ENCODE data around the gene OCA2.

OCA2 gene

DNA sequence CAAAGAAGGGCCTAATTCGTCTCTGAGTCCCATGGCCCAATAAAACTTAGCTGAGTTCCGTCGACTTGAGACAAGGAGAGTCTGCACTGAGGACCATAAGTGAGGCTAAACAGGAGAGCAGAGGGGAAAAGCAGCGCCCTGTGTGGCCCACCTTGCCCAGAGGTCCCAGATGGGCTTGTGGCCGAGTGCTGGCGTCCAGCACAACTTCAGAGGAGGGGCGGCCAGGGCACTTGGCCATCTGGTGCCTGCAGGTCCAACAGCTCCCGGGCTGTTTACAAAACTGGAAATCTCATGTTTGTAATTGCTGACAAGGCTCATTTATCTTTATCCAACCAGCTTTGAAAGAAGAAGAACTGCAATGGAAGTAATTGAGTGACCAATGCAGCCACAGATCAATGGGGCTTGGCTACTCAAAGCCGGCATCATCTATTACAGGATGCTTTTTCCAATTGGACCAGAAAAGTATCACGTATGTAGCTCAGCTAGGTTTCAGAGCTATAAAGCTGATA, 306.3 kb downstream of the OCA2 start:
- TF ChIP-seq CTCF (IDR thresholded peaks at IDR 0.05; ENCODE audit: low read depth, low read length), result no peak
- DNase-seq (ENCODE audit: low read depth, low spot score), result no peak
- in situ Hi-C loops (cut with HindIII; ENCODE audit: low sequenced_read_pairs), result no loop called here
- H3K4me3 ChIP-seq (ENCODE audit: low read depth, low read length), result no peak overlapping the region

DNA sequence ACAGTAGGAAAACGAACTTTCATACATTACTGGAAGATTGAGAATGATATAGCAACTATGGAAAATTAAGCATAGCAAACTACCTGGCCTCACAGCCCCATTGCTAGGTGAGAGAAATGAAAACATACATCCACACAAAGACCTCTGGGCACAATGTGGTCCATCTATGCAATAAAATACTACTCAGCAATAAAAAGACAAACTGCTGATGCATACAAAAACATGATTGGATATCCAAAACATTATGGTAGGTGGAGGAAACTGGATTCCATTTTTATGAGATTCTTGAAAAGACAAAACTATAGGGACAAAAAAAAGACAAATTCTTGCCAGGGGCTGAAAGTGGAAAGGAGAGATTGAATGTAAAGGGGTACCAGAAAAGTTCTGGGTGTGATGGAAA, 308.8 kb downstream of the OCA2 start:
- in situ Hi-C loops (cut with HindIII; ENCODE audit: low sequenced_read_pairs), result no loop called here
- TF ChIP-seq CTCF (IDR thresholded peaks at IDR 0.05; ENCODE audit: low read depth, low read length), result no peak
- no peak overlapping the region for H3K4me3 ChIP-seq (ENCODE audit: low read depth, low read length)
- DNase-seq (ENCODE audit: low read depth, low spot score), result no peak

GRCh38 chr15:27787931-27788330, 311.2 kb downstream of the OCA2 start:
- no peak overlapping the region for H3K4me3 ChIP-seq (ENCODE audit: low read depth, low read length)
- TF ChIP-seq CTCF (IDR thresholded peaks at IDR 0.05; ENCODE audit: low read depth, low read length), result no peak
- in situ Hi-C loops (cut with HindIII; ENCODE audit: low sequenced_read_pairs), result no loop called here
- no peak for DNase-seq (ENCODE audit: low read depth, low spot score)

DNA sequence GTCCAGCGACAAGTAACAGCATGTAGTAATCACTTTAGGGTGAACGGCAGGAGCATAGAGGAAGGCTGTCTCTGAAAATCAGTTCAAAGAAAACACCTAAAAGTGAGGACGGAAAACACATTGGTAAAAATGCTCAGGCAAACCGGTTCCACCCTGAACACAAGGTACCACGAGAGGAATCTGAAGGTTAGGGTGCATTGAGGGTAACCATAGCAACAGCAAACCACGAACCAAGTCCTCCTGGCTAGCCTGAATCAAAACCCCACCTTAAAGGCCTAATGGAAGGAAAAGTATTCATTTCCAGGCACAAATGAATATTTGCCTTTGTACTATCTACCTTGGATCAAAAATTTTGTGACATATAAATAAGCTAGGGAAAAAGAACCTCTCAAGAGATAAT, 315.0 kb downstream of the OCA2 start:
- in situ Hi-C loops (cut with HindIII; ENCODE audit: low sequenced_read_pairs), result no loop called here
- no peak overlapping the region for H3K4me3 ChIP-seq (ENCODE audit: low read depth, low read length)
- TF ChIP-seq CTCF (IDR thresholded peaks at IDR 0.05; ENCODE audit: low read depth, low read length), result no peak
- no peak for DNase-seq (ENCODE audit: low read depth, low spot score)

GRCh38 chr15:27783678-27784077, 315.4 kb downstream of the OCA2 start:
- TF ChIP-seq CTCF (IDR thresholded peaks at IDR 0.05; ENCODE audit: low read depth, low read length), result no peak
- no peak for DNase-seq (ENCODE audit: low read depth, low spot score)
- in situ Hi-C loops (cut with HindIII; ENCODE audit: low sequenced_read_pairs), result no loop called here
- H3K4me3 ChIP-seq (ENCODE audit: low read depth, low read length), result no peak overlapping the region

- in situ Hi-C loops (cut with HindIII; ENCODE audit: low sequenced_read_pairs), result no loop called here
- DNase-seq (ENCODE audit: low read depth, low spot score), result no peak
- no peak for TF ChIP-seq CTCF (IDR thresholded peaks at IDR 0.05; ENCODE audit: low read depth, low read length)
- H3K4me3 ChIP-seq (ENCODE audit: low read depth, low read length), result no peak overlapping the region
Measured at GRCh38 chr15:27782125-27782524, 317.0 kb downstream of the OCA2 start.

- TF ChIP-seq CTCF (IDR thresholded peaks at IDR 0.05; ENCODE audit: low read depth, low read length), result no peak
- DNase-seq (ENCODE audit: low read depth, low spot score), result no peak
- in situ Hi-C loops (cut with HindIII; ENCODE audit: low sequenced_read_pairs), result no loop called here
- no peak overlapping the region for H3K4me3 ChIP-seq (ENCODE audit: low read depth, low read length)
Measured at GRCh38 chr15:27776501-27776900, 322.6 kb downstream of the OCA2 start.
